K562 (cell line): ENCODE data around the gene MAD2L1. TPM values are rescaled to one million over a fixed set of nuclear protein-coding genes. Genes with fewer than 3 reads are reported as not detected.

Experiments used
- CAMTA2 ChIP-seq: fragments of 250-450 bp; sonication (Bioruptor Pico); conservative IDR thresholded peaks from 2 replicates; pipeline ENCODE4 v1.5.1; 2022
- GTF2F1 ChIP-seq: IDR thresholded peaks from 2 replicates; pipeline ENCODE4 v1.6.1; 2011; ENCODE audit warnings: low read depth, low read length, improper control_type of control experiment
- TCFL5 ChIP-seq: fragments of 250-450 bp; sonication (Bioruptor Pico); conservative IDR thresholded peaks from 2 replicates; pipeline ENCODE4 v1.6.1; 2021; ENCODE audit warnings: mild to moderate bottlenecking, moderate library complexity, matching md5 sums
- ZNF121 ChIP-seq: sonication (generic); formaldehyde crosslinking; conservative IDR thresholded peaks from 2 replicates; pipeline ENCODE4 v1.8.0; 2022; ENCODE audit warnings: missing genetic modification reagents
- ZNF232 ChIP-seq: sonication (generic); formaldehyde crosslinking; IDR thresholded peaks from 2 replicates; pipeline ENCODE4 v1.8.0; 2022; ENCODE audit warnings: mild to moderate bottlenecking, missing genetic modification reagents
- ZNF318 ChIP-seq, 2 experiments: fragments of 450-650 bp; IDR thresholded peaks; 2 replicates each; pipeline ENCODE4 v1.6.1; 2016; ENCODE audit warnings: mild to moderate bottlenecking in 2 of 2, borderline replicate concordance in 1 of 2, low read depth in 1 of 2, moderate library complexity in 1 of 2
- polyA plus RNA-seq, 8 experiments: library from polyadenylated mRNA; depleted of rRNA in 4 of 8; stranded (reverse) in 5 of 8; unstranded in 3 of 8; fragments of >200 nt; fragmentation: Nextera tagmentation in 2 of 8; fragmentation: Illumina TruSeq in 1 of 8; extraction: Ambion mirVana in 2 of 8; extraction: Trizol in 1 of 8; gene quantifications; 2 replicates each; pipeline versions ENCODE4 v1.2.1 to v1.2.3, GENCODE V29; 2011 to 2014; ENCODE audit warnings: inconsistent platforms in 1 of 8, missing spikeins in 1 of 8
- total RNA-seq, 7 experiments: library from RNA; depleted of rRNA in 6 of 7; stranded (reverse); fragments of >200 nt in 6 of 7; fragmentation: Illumina TruSeq in 2 of 7; extraction: Trizol in 2 of 7; gene quantifications; 2 replicates each; pipeline versions ENCODE4 v1.2.1 to v1.2.3, GENCODE V29; 2011 to 2021; ENCODE audit warnings: low replicate concordance in 1 of 7
- TF ChIP-seq, protein P1 (sequence below): fragments of 250-450 bp; sonication (Bioruptor Pico); IDR thresholded peaks from 2 replicates; pipeline ENCODE4 v1.4.0; 2020; ENCODE audit warnings: borderline replicate concordance

Gene MAD2L1
- total and polyA plus RNA-seq, 9 of the 15 experiments (the other 6 are each of a cell fraction or from before 2014, with no cell fraction given): 75.0 to 494 (median 129) TPM

- TF ChIP-seq CAMTA2 (CRISPR knock-in tag) (no peak), ZNF318 (IDR thresholded peaks at IDR 0.05; ENCODE audit: borderline replicate concordance in 1 of 2, low read depth in 1 of 2) (no peak), TCFL5 (CRISPR knock-in tag) (no peak), ZNF232 (CRISPR knock-in tag) (no peak), ZNF121 (CRISPR knock-in tag) (no peak), GTF2F1 (no peak)
- TF ChIP-seq, protein P1, sequence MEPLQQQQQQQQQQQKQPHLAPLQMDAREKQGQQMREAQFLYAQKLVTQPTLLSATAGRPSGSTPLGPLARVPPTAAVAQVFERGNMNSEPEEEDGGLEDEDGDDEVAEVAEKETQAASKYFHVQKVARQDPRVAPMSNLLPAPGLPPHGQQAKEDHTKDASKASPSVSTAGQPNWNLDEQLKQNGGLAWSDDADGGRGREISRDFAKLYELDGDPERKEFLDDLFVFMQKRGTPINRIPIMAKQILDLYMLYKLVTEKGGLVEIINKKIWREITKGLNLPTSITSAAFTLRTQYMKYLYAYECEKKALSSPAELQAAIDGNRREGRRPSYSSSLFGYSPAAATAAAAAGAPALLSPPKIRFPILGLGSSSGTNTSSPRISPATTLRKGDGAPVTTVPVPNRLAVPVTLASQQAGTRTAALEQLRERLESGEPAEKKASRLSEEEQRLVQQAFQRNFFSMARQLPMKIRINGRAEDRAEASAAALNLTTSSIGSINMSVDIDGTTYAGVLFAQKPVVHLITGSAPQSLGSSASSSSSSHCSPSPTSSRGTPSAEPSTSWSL (CRISPR knock-in tag): no peak
Measured at GRCh38 chr4:120037411-120037810, 29.2 kb downstream of the MAD2L1 start (continued).
